CD4-positive, alpha-beta T cell treated with Interleukin-4 for 4 hours (primary cell): ENCODE results near the gene FOXJ3.

Experiments
- DNase-seq: peaks from one replicate; pipeline ENCODE4 v3.0.0-alpha.2; 2020

FOXJ3 gene

GRCh38 chr1:42139444-42139843 is 195.6 kb downstream of the FOXJ3 start:
- DNase-seq = no peak

DNA sequence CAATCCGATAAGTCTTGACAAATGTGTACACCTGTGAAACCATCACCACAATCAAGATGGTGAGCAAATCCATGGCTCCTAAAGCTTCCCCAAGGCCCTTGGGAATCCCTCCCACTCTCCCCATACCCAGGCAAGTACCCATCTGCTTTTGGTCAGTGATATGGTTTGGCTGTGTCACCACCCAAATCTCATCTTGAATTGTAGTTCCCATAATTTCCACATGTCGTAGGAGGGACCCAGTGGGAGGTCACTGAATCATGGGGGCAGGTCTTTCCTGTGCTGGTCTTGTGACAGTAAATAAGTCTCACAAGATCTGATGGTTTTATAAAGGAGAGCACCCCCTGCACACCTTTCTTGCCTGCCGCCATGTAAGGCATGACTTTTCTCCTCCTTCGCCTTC is 196.4 kb downstream of the FOXJ3 start:
- DNase-seq = no peak

GRCh38 chr1:42137766-42138165 is 197.3 kb downstream of the FOXJ3 start:
- DNase-seq = no peak

- DNase-seq = no peak
These were observed 198.6 kb downstream of the FOXJ3 start for GRCh38 chr1:42136466-42136865.

GRCh38 chr1:42135426-42135825 is 199.6 kb downstream of the FOXJ3 start:
- no peak for DNase-seq

- DNase-seq = no peak
These were observed 201.1 kb downstream of the FOXJ3 start for GRCh38 chr1:42133809-42134526.

- no peak for DNase-seq
These were observed 201.6 kb downstream of the FOXJ3 start for GRCh38 chr1:42133390-42133789.

DNA sequence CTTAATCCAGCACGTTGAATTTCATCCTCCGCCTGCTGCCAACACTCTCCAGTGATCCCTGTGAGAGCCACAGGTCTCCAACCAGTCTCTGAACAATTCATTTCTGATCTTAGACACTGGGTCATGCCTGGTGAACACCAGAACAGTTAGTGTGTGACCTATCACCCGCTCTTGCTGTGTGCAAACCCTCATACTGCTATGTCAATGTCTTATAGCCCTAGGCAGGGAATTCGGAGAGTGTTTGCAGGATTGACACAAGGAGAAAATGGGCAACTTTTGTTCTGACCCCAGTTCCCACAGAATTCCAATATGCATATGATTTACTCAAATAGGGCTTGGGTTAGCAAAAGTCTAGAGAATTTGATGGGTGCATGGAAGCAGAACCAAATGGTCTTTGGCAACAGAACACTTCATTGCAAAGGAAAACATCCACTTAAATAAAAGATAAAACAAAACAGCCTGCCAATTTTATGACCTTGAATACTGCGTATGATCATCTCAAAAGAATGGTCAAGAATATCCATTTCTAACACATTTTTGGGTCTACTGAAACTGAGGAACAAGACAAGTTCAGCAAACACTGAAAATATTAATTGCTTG is 204.9 kb downstream of the FOXJ3 start:
- no peak for DNase-seq

GRCh38 chr1:42128964-42129363 is 206.1 kb downstream of the FOXJ3 start:
- DNase-seq = no peak

GRCh38 chr1:42128499-42128898 is 206.5 kb downstream of the FOXJ3 start:
- DNase-seq = no peak

GRCh38 chr1:42127767-42128166 is 207.3 kb downstream of the FOXJ3 start:
- DNase-seq = no peak
